WTC11 (cell line): Measurements from ENCODE around the gene STRADA.

Source experiments
- CTCF ChIP-seq: fragments of 200-600 bp; IDR thresholded peaks from 2 replicates; pipeline ENCODE4 v1.8.0; 2022; ENCODE audit warnings: antibody characterized with exemption
- ESRRA ChIP-seq: sonication (generic); formaldehyde crosslinking; IDR thresholded peaks from 2 replicates; pipeline ENCODE4 v1.8.1; 2022; ENCODE audit warnings: mild to moderate bottlenecking, missing genetic modification reagents, borderline replicate concordance
- FOXJ3 ChIP-seq: sonication (generic); formaldehyde crosslinking; IDR thresholded peaks from 2 replicates; pipeline ENCODE4 v1.9.0; 2021; ENCODE audit warnings: missing genetic modification reagents, mild to moderate bottlenecking, borderline replicate concordance
- IRF2 ChIP-seq: sonication (generic); formaldehyde crosslinking; IDR thresholded peaks from 2 replicates; pipeline ENCODE4 v1.8.0; 2022; ENCODE audit warnings: low read depth, missing genetic modification reagents, borderline replicate concordance
- MLX ChIP-seq: sonication (generic); formaldehyde crosslinking; IDR thresholded peaks from 2 replicates; pipeline ENCODE4 v1.8.1; 2023; ENCODE audit warnings: mild to moderate bottlenecking, missing genetic modification reagents, moderate library complexity
- MXD4 ChIP-seq: fragments of 250-450 bp; sonication (Bioruptor Pico); IDR thresholded peaks from 2 replicates; pipeline ENCODE4 v1.8.0; 2021; ENCODE audit warnings: mild to moderate bottlenecking, moderate library complexity, borderline replicate concordance
- NR1H2 ChIP-seq: sonication (generic); formaldehyde crosslinking; IDR thresholded peaks from 2 replicates; pipeline ENCODE4 v1.9.0; 2021; ENCODE audit warnings: mild to moderate bottlenecking, moderate library complexity, missing genetic modification reagents
- TCF7 ChIP-seq: sonication (generic); formaldehyde crosslinking; IDR thresholded peaks from 2 replicates; pipeline ENCODE4 v1.8.0; 2022; ENCODE audit warnings: mild to moderate bottlenecking, low read depth, missing genetic modification reagents, moderate library complexity
- TF ChIP-seq, protein P1 (sequence below): sonication (generic); formaldehyde crosslinking; IDR thresholded peaks from 2 replicates; pipeline ENCODE4 v1.8.1; 2023; ENCODE audit warnings: mild to moderate bottlenecking, missing genetic modification reagents
- TF ChIP-seq, protein P2 (sequence below): sonication (generic); formaldehyde crosslinking; IDR thresholded peaks from 2 replicates; pipeline ENCODE4 v1.8.1; 2022; ENCODE audit warnings: low read depth, mild to moderate bottlenecking, moderate library complexity, missing genetic modification reagents, borderline replicate concordance

GRCh38 chr17:63775420-63775819 lies 33.8 kb upstream of the STRADA start:
- TF ChIP-seq MLX (CRISPR knock-in tag), result no peak
- no peak for TF ChIP-seq CTCF
- TF ChIP-seq ESRRA (CRISPR knock-in tag), result no peak
- TF ChIP-seq, protein P1, sequence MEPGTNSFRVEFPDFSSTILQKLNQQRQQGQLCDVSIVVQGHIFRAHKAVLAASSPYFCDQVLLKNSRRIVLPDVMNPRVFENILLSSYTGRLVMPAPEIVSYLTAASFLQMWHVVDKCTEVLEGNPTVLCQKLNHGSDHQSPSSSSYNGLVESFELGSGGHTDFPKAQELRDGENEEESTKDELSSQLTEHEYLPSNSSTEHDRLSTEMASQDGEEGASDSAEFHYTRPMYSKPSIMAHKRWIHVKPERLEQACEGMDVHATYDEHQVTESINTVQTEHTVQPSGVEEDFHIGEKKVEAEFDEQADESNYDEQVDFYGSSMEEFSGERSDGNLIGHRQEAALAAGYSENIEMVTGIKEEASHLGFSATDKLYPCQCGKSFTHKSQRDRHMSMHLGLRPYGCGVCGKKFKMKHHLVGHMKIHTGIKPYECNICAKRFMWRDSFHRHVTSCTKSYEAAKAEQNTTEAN, result no peak
- TF ChIP-seq NR1H2, result no peak
- no peak for TF ChIP-seq IRF2 (CRISPR knock-in tag)
- TF ChIP-seq, protein P2, sequence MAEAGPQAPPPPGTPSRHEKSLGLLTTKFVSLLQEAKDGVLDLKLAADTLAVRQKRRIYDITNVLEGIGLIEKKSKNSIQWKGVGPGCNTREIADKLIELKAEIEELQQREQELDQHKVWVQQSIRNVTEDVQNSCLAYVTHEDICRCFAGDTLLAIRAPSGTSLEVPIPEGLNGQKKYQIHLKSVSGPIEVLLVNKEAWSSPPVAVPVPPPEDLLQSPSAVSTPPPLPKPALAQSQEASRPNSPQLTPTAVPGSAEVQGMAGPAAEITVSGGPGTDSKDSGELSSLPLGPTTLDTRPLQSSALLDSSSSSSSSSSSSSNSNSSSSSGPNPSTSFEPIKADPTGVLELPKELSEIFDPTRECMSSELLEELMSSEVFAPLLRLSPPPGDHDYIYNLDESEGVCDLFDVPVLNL (CRISPR knock-in tag), result no peak
- TF ChIP-seq TCF7, result no peak
- TF ChIP-seq MXD4 (CRISPR knock-in tag), result no peak
- no peak for TF ChIP-seq FOXJ3 (CRISPR knock-in tag)
